Measurements from ENCODE around the gene ERICH2.

ERICH2 gene

GRCh38 chr2:170817093-170818035 is 47.2 kb downstream of the ERICH2 start:
- no peak for DNase-seq (ENCODE audit: low read depth)

- DNase-seq (ENCODE audit: low read depth) = no peak
Observed at GRCh38 chr2:170818036-170818751, 48.0 kb downstream of the ERICH2 start.

- DNase-seq (ENCODE audit: low read depth) = no peak
Observed at GRCh38 chr2:170818752-170819470, 48.7 kb downstream of the ERICH2 start.

GRCh38 chr2:170819680-170820664 is 49.8 kb downstream of the ERICH2 start:
- DNase-seq (ENCODE audit: low read depth) = no peak

- DNase-seq (ENCODE audit: low read depth) = no peak
Observed at GRCh38 chr2:170820757-170821530, 50.8 kb downstream of the ERICH2 start.

GRCh38 chr2:170821531-170822289 is 51.5 kb downstream of the ERICH2 start:
- no peak for DNase-seq (ENCODE audit: low read depth)

- DNase-seq (ENCODE audit: low read depth) = no peak
Observed at GRCh38 chr2:170822290-170823087, 52.3 kb downstream of the ERICH2 start.

- DNase-seq (ENCODE audit: low read depth) = no peak
Observed at GRCh38 chr2:170823088-170823897, 53.1 kb downstream of the ERICH2 start.

- no peak for DNase-seq (ENCODE audit: low read depth)
Observed at GRCh38 chr2:170823898-170824215, 53.7 kb downstream of the ERICH2 start.

GRCh38 chr2:170824526-170825015 is 54.4 kb downstream of the ERICH2 start:
- no peak for DNase-seq (ENCODE audit: low read depth)

GRCh38 chr2:170827841-170828532 is 57.8 kb downstream of the ERICH2 start:
- no peak for DNase-seq (ENCODE audit: low read depth)

GRCh38 chr2:170828533-170828916 is 58.3 kb downstream of the ERICH2 start:
- DNase-seq (ENCODE audit: low read depth) = no peak

GRCh38 chr2:170829036-170829435 is 58.9 kb downstream of the ERICH2 start:
- no peak for DNase-seq (ENCODE audit: low read depth)

GRCh38 chr2:170830166-170830565 is 60.0 kb downstream of the ERICH2 start:
- no peak for DNase-seq (ENCODE audit: low read depth)

- no peak for DNase-seq (ENCODE audit: low read depth)
Observed at GRCh38 chr2:170831115-170831514, 60.9 kb downstream of the ERICH2 start.

- DNase-seq (ENCODE audit: low read depth) = no peak
Observed at GRCh38 chr2:170836027-170836426, 65.8 kb downstream of the ERICH2 start.

GRCh38 chr2:170840717-170841210 is 70.6 kb downstream of the ERICH2 start:
- DNase-seq (ENCODE audit: low read depth) = no peak
